Body of pancreas (tissue), 4 donors: Measurements from ENCODE around the gene ANKRD33. TPM values are rescaled to one million over a fixed set of nuclear protein-coding genes. Genes with fewer than 3 reads are reported as not detected.

Experiments
- ATAC-seq: fragments of 150-250 bp; one replicate; pipeline ENCODE4 v1.9.1; 2016
- DNase-seq, 4 donors: peaks; one replicate each; pipeline ENCODE4 v3.0.0-alpha.2; 2019
- H3K27ac ChIP-seq, 4 donors: fragments of 200-600 bp; sonication (generic); 1 replicate in 3 of 4; 2 replicates in 1 of 4; pipeline versions ENCODE4 v1.5.1 to v1.6.1; 2016 to 2019; ENCODE audit warnings: mild to moderate bottlenecking in 1 of 4, mixed read lengths in 1 of 4, moderate library complexity in 1 of 4
- H3K27me3 ChIP-seq, 2 donors: fragments of 200-600 bp; sonication (generic); one replicate each; pipeline ENCODE4 v1.6.0; 2016; ENCODE audit warnings: mild to moderate bottlenecking in 1 of 2
- H3K36me3 ChIP-seq, 2 donors: fragments of 200-600 bp; sonication (generic); replicated peaks in 1 of 2; 2 replicates each; pipeline ENCODE4 v1.5.1; 2016; ENCODE audit warnings: low read depth in 2 of 2; ENCODE audit not compliant: insufficient read depth in 1 of 2
- H3K4me1 ChIP-seq: fragments of 200-600 bp; sonication (generic); one replicate; pipeline ENCODE4 v1.6.0; 2016
- H3K4me3 ChIP-seq, 2 donors: fragments of 200-600 bp; sonication (generic); 1 replicate in 1 of 2; 2 replicates in 1 of 2; pipeline ENCODE4 v1.5.1; 2016 to 2019
- H3K9me3 ChIP-seq, 3 donors: fragments of 200-600 bp; sonication (generic); 1 replicate in 2 of 3; 2 replicates in 1 of 3; pipeline ENCODE4 v1.5.1; 2016
- POLR2A ChIP-seq, 3 donors: fragments of 450-650 bp; IDR thresholded peaks; one replicate each; pipeline ENCODE4 v1.6.1; 2016; ENCODE audit warnings: antibody characterized with exemption in 3 of 3, mild to moderate bottlenecking in 2 of 3
- WGBS, 2 donors: methylation state at CpG; one replicate each; pipeline ENCODE4 v1.1.5; 2017; 5-methylcytosine and 5-hydroxymethylcytosine counted together
- intact Hi-C: fragments of 100-400 bp; cut with DNase I; formaldehyde crosslinking; loops from one replicate; pipeline ENCODE4 v1.15.1; 2023
- total RNA-seq, 2 donors: library from RNA; depleted of rRNA; stranded (reverse); fragments of >200 nt; gene quantifications; one replicate each; pipeline ENCODE4 v1.1.0, GENCODE V29; 2016
- TF ChIP-seq, protein P1 (sequence below), 7 experiments: fragments of 450-650 bp in 4 of 7; fragments of 200-600 bp in 3 of 7; sonication (generic) in 3 of 7; IDR thresholded peaks; one replicate each; pipeline ENCODE4 v1.5.1; 2016 to 2019; ENCODE audit warnings: antibody characterized with exemption in 7 of 7

The ANKRD33 gene
- total RNA-seq, 2 donors from 2014 or later: not detected

DNA sequence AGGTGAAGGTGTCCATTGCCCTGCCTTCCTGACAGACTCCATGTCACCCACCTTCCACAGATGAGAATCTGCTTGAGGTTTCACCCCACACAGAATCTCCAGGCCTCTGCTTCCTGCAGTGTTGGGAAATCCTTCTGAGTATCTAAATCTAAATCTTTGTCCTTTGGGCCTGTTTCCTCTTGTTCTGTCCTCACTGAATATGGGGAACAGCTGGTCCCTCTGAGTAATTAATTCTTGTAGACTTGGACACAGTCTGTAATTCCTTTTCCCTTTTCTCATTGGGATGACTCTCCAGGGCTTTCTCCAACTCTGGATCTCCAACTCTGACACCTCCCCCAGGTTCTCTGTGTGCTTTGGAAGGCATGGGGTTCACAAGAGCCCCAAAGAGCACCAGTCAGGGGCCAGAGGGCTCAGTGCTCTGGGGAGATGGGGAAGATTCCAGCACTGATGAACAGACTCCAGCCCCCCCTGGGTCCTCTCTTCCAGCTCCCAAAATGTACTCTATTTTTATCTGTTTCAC is 17.1 kb downstream of the ANKRD33 start:
- DNase-seq (peak in 1 of 4 donors; percentile 29), ATAC-seq (peak; percentile 50)
- no peak for TF ChIP-seq POLR2A (IDR thresholded peaks at IDR 0.05)
- TF ChIP-seq, protein P1, sequence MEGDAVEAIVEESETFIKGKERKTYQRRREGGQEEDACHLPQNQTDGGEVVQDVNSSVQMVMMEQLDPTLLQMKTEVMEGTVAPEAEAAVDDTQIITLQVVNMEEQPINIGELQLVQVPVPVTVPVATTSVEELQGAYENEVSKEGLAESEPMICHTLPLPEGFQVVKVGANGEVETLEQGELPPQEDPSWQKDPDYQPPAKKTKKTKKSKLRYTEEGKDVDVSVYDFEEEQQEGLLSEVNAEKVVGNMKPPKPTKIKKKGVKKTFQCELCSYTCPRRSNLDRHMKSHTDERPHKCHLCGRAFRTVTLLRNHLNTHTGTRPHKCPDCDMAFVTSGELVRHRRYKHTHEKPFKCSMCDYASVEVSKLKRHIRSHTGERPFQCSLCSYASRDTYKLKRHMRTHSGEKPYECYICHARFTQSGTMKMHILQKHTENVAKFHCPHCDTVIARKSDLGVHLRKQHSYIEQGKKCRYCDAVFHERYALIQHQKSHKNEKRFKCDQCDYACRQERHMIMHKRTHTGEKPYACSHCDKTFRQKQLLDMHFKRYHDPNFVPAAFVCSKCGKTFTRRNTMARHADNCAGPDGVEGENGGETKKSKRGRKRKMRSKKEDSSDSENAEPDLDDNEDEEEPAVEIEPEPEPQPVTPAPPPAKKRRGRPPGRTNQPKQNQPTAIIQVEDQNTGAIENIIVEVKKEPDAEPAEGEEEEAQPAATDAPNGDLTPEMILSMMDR (IDR thresholded peaks at IDR 0.05): no peak
- peak overlapping the region in 3 of 4 donors; percentile 65 to 74 (median 72) for H3K27ac ChIP-seq
- H3K4me3 ChIP-seq: no peak overlapping the region
- H3K9me3 ChIP-seq: no peaks in the 10 kb centered on the region
- no peaks in the 10 kb centered on the region for H3K36me3 ChIP-seq
- H3K4me1 ChIP-seq: peaks cover 9% of the 10 kb centered on the region
- peaks cover 0 to 3% of the 10 kb centered on the region in 2 donors for H3K27me3 ChIP-seq
- intact Hi-C loops: no loop called here

DNA sequence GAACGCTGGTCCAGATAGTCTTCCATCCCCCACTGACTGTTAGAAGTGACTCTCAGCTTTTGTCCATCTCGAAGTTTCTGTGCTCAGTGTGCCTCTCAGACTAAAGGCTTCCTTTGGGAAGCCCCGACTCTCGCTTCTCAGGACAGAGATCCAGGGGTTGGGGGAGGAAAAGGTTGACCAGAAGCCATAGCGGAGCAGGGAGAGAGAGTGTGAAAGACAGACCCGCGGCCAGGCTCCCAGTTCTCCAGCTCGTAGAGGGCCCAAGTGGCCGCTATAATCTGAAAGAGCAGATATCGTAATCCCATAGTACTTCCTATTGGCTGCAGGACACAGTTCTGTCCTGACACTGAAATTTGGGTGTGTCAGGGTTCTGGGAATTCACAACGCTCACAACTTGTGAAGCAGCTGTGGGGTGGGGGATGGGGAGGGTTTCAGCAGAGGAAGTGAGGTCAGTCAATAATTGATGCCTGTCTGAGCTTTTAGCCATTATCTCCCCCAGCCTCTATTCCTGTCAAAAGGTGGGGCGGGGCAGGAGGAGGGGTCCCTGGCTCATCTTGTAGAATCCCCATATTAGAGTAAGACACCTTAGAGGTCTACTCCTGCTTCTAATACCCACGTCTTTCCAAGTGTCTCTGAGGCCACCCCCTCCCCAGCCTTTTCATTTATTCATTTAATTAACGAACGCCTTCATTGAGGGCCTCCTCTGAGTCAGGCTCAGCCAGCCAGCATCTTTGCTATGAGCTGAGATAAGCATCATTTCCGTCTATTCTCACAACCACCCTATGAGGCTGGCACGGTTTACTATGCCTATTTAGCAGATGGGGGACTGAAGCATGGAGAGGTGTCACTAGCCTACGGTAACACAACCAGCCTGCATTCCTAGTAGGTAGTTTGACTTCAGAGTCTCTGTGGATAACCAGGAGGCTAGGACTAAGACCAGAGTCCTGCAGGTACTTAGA is 17.8 kb downstream of the ANKRD33 start:
- no peak overlapping the region for H3K4me3 ChIP-seq
- 65 to 68% methylated on average over 17 to 18 of the region's 18 CpGs for WGBS, 2 donors
- intact Hi-C loops: no loop called here
- ATAC-seq: peak; percentile 51
- TF ChIP-seq, protein P1 (IDR thresholded peaks at IDR 0.05): no peak
- TF ChIP-seq POLR2A (IDR thresholded peaks at IDR 0.05): peak in 1 of 3 donors; percentile 18
- no peaks in the 10 kb centered on the region for H3K9me3 ChIP-seq
- H3K27ac ChIP-seq: peak overlapping the region in 3 of 4 donors; percentile 65 to 74 (median 72)
- H3K36me3 ChIP-seq: no peaks in the 10 kb centered on the region
- H3K27me3 ChIP-seq: peaks cover 0 to 3% of the 10 kb centered on the region in 2 donors
- peak in 3 of 4 donors; percentile 49 to 68 (median 57) for DNase-seq
- H3K4me1 ChIP-seq: peaks cover 9% of the 10 kb centered on the region

DNA sequence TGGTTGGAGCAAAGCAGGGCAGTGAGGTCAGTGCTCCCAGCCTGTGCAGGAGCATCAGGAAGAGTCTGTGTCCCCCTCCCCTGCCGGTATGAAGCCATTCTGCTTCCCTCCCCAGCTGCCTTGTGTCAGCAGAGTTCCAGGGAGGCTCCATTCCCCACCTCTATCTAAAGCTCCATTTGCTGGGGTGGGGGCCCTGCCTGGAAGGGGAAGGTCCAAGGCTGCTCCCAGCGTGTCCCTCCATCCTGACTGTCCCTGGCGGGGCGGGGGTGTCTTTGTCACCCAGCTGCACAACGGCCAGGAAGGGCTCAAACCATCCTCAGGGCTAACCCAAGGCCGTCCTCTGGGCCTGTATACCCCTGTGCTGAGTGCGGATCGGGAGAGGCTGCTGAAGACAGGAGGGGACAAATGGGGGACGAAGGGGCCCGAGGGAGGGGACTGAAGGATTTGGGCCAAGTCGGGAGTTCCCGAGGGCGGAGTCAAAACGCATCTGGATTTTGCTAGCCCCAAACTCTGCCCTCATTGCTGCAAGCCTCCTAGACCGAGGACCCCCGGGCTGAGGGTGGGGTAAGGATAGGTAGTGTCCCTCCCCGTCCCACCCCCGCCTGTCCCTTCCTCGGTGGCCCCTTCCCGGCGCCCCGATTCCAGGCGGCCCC is 18.7 kb downstream of the ANKRD33 start:
- WGBS, 2 donors: 35 to 47% methylated on average over 14 to 23 of the region's 23 CpGs
- Histone ChIP-seq H3K9me3 (no peaks in the 10 kb centered on the region), H3K36me3 (no peaks in the 10 kb centered on the region), H3K4me1 (peaks cover 9% of the 10 kb centered on the region), H3K4me3 (no peak overlapping the region), H3K27ac (peak overlapping the region; percentile 58 to 74 (median 68)), H3K27me3 (peaks cover 0 to 3% of the 10 kb centered on the region in 2 donors)
- no peak for TF ChIP-seq POLR2A (IDR thresholded peaks at IDR 0.05)
- TF ChIP-seq, protein P1 (IDR thresholded peaks at IDR 0.05): no peak
- peak; percentile 2 for ATAC-seq
- DNase-seq: no peak
- intact Hi-C loops: no loop called here

DNA sequence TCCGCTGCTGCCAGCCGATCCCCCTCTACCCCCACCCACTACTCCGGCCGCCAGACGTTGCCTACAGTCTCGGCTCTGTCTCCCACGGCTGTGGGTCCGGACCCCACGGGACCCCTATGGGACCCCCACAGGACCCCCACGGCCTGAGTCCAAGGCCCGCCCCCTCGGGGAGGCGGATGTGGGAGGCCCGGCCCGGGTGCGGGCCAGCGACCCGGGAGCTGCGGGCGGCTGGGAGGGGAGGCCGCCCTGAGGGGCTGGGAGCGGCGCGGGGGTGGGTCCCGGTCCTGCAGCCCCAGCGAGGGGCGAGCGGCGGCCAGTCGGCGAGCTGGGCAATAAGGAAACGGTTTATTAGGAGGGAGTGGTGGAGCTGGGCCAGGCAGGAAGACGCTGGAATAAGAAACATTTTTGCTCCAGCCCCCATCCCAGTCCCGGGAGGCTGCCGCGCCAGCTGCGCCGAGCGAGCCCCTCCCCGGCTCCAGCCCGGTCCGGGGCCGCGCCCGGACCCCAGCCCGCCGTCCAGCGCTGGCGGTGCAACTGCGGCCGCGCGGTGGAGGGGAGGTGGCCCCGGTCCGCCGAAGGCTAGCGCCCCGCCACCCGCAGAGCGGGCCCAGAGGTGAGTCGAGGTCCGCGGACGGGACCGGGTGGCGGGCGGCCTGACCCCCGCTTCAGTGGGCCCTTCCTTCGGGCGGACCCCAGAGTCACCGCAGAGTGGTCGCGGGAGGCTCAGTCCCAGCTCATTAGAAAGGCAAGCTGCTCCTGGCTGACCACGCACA is 19.4 kb downstream of the ANKRD33 start, which contains the start of gene ACVRL1:
Gene ACVRL1 (plus strand): TSS at position 422 of the 773 bp plus-strand sequence. CDS start 4,971 bp downstream, outside the sequence.
- WGBS, 2 donors: 10 to 19% methylated on average over 12 to 54 of the region's 74 CpGs
- DNase-seq (peak in 1 of 4 donors; percentile 27), ATAC-seq (peak; percentile 16)
- no peak within 1 kb of the TSS for H3K4me3 ChIP-seq
- intact Hi-C loops: no loop called here
- TF ChIP-seq POLR2A (IDR thresholded peaks at IDR 0.05): no peak
- TF ChIP-seq, protein P1 (IDR thresholded peaks at IDR 0.05): no peak
- H3K4me1 ChIP-seq: peaks cover 9% of the 10 kb centered on the region
- H3K27ac ChIP-seq: peak within 1 kb of the TSS; percentile 58 to 74 (median 68)
- H3K9me3 ChIP-seq: no peaks in the 10 kb centered on the region
- peaks cover 0 to 3% of the 10 kb centered on the region in 2 donors for H3K27me3 ChIP-seq
- no peaks in the 10 kb centered on the region for H3K36me3 ChIP-seq
